Fibroblast of the aortic adventitia (primary cell): ENCODE results near the gene CORO2B. TPM values are rescaled to one million over a fixed set of nuclear protein-coding genes. Genes with fewer than 3 reads are reported as not detected.

Experiments used
- DNase-seq: peaks from one replicate; pipeline ENCODE4 v3.0.0-alpha.2; 2010; ENCODE audit warnings: low read depth
- H3K4me3 ChIP-seq: 2 replicates; pipeline ENCODE4 v1.5.1; 2011; ENCODE audit warnings: low read depth, mild to moderate bottlenecking, control low read depth, low read length, moderate library complexity
- total RNA-seq: library from RNA; depleted of rRNA; stranded (reverse); fragments of >200 nt; gene quantifications from 2 replicates; pipeline ENCODE4 v1.2.3, GENCODE V29; 2012; ENCODE audit warnings: low replicate concordance
- TF ChIP-seq, protein P1 (sequence below): IDR thresholded peaks from 2 replicates; pipeline ENCODE4 v1.5.1; 2011; ENCODE audit warnings: mild to moderate bottlenecking, low read length, control low read depth, inconsistent platforms; ENCODE audit not compliant: insufficient read depth

The CORO2B gene
- total RNA-seq, 1 donor = 23.3 TPM

DNA sequence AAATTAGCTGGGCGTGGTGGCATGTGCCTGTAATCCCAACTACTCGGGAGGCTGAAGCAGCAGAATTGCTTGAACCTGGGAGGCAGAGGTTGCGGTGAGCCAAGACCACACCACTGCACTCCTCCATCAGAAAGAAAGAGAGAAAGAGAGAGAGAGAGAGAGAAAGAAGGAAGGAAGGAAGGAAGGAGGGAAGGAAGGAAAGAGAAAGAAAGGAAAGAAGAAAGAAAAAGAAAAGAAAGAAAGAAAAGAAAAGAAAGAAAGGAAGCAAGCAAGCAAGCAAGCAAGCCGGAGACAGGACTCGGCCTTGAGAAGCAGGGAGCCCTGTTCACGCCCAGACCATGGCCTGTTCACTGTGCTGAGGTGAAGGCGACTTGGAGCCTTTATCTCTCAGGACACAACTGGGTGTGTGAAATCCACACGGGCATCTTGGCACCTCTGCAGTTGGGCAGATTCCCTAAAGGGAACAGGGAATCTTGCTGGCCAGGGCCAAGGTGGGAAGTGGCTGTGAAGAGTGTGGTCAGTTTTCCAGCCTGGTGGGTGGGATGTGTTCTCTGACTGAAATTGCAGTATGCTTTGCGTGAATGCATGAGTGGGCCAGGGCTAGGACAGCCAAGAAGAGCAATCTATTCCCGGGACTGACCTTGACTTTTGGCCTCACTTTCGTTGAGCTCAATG lies 90.3 kb downstream of the CORO2B start:
- TF ChIP-seq, protein P1, sequence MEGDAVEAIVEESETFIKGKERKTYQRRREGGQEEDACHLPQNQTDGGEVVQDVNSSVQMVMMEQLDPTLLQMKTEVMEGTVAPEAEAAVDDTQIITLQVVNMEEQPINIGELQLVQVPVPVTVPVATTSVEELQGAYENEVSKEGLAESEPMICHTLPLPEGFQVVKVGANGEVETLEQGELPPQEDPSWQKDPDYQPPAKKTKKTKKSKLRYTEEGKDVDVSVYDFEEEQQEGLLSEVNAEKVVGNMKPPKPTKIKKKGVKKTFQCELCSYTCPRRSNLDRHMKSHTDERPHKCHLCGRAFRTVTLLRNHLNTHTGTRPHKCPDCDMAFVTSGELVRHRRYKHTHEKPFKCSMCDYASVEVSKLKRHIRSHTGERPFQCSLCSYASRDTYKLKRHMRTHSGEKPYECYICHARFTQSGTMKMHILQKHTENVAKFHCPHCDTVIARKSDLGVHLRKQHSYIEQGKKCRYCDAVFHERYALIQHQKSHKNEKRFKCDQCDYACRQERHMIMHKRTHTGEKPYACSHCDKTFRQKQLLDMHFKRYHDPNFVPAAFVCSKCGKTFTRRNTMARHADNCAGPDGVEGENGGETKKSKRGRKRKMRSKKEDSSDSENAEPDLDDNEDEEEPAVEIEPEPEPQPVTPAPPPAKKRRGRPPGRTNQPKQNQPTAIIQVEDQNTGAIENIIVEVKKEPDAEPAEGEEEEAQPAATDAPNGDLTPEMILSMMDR = no peak
- no peak overlapping the region for H3K4me3 ChIP-seq
- no peak for DNase-seq

DNA sequence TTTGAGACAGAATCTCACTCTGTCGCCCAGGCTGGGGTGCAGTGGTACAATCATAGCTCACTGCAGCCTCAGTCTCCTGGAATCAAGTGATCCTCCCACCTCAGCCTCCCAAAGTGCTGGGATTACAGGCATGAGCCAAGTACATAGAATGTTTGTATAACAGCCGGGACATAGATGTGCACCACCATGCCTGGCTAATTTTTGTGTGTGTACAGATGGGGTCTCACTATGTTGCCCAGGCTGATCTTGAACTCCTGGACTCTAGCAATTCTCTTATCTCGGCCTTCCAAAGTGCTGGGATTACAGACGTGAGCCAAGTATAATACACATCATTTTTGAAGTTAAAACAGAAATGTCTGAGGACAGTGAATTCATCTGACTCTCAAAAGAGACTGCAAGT lies 93.5 kb downstream of the CORO2B start:
- H3K4me3 ChIP-seq = no peak overlapping the region
- TF ChIP-seq, protein P1 = no peak
- DNase-seq = no peak

DNA sequence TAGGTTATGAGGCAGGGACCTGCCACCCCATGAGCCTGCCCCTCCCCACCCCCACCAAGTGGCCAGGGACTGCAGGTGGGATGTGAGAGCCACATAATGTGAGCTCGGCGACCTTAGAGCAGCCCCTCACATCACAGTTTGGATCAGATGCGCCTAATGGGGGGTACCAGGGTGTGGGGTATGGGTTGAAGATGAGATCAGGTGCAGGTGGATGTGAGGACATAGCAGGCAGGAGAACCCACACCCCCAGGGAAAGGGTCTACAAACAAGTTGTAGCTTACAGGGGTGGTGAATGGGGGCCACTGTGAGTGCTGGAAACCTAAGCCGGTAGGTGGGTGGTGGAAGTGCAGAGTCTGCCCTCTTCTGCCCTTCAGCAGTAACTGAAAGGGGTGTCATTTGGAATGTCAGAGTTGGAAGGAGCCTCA lies 94.0 kb downstream of the CORO2B start:
- TF ChIP-seq, protein P1 = peak; percentile 49
- H3K4me3 ChIP-seq = no peak overlapping the region
- DNase-seq = peak; percentile 16

DNA sequence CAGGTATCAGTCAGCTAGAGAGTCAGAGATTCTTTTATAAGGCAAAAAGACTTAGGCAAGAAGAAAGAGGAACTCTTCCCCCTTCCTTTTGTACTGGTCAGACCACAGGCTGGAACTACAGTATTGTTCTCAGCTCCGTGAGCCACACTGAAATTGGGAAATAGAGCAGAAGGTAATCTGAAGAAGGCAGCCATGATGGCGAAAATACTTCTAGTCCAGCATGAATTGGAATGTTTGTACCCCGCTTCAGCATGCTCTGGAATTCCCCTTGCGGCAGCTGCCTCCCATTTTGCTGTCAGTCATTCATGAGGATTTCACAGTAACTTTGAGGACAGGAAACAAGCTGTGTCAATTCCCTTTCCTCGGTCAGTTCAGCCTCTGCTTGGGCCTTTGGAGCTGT lies 96.2 kb downstream of the CORO2B start:
- TF ChIP-seq, protein P1 = no peak
- no peak overlapping the region for H3K4me3 ChIP-seq
- DNase-seq = no peak

DNA sequence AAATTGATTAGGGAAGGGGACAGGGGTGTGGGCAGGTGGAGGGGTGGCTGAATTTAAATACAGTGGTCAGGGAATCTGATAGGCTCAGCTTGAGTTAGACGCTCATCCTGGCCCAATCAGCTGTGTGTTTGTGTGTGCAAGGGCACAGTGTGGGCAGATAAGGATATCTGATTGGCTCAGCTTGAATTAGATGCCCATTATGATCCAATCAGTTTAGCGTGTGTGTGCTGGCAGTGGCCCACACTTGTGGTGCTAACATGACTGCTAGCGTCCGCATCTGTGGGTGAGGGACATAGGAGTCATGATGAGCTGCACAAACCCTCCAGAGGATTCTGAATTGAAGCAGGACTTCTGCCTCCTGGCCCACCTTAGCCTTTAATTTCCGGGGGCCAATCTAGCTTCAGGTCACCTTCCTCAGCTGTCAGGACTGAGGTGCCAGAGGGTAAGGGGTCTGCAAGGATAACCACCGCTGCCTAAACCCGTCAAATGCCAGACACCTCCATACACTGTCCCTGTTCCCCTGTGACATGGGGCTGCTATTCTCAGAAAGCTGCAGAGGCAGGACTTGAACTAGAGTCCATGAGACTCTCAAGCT lies 97.3 kb downstream of the CORO2B start:
- no peak for DNase-seq
- TF ChIP-seq, protein P1 = no peak
- no peak overlapping the region for H3K4me3 ChIP-seq

DNA sequence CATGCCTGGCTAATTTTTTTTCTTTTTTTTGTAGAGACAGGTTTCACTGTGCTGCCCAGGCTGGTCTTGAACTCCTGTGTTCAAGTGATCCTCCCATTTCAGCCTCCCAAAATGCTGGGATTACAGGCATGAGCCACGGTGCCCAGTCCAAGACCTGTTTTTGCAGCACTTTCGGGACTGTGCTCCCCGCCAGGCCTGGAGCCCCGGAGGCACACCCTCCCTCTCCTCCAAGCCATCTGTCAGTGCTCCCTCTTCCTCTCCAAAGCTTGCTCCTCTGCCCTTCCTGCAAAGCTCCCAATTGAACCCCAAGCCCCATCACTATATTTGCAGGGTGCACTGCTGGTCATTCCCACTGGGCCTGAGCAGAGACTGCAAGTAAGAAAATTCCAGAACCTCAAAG lies 98.1 kb downstream of the CORO2B start:
- DNase-seq = no peak

More for the DNA sequence above, 98.1 kb downstream of the CORO2B start:
- TF ChIP-seq, protein P1 = no peak
- H3K4me3 ChIP-seq = no peak overlapping the region
